A549 (cell line): ENCODE results near the gene JAKMIP2. TPM values are rescaled to one million over a fixed set of nuclear protein-coding genes. Genes with fewer than 3 reads are reported as not detected.

Experiments used
- ATAC-seq, 2 experiments: fragments of 200-7000 bp in 1 of 2; fragments of >200 bp in 1 of 2; cut with Nextera tagmentation in 1 of 2; cut with Tn5 transposase in 1 of 2; 3 replicates each; pipeline versions ENCODE4 v1.8.0 to v1.9.1; 2018 to 2020; ENCODE audit warnings: mild to moderate bottlenecking in 1 of 2, moderate library complexity in 1 of 2
- CTCF ChIA-PET: fragments of 300-600 bp; sonication (Branson Sonifier 250); formaldehyde crosslinking; extraction: SDS; loops from one replicate; lab custom pipeline; 2021; ENCODE audit warnings: antibody characterized with exemption, inconsistent platforms; lab: Yijun Ruan, JAX
- POLR2A ChIA-PET: fragments of 350-600 bp; formaldehyde crosslinking; extraction: SDS; loops from one replicate; lab custom pipeline; 2021; ENCODE audit warnings: antibody characterized with exemption, inconsistent platforms; lab: Yijun Ruan, JAX
- DNase-seq, 2 experiments: peaks; one replicate each; pipeline versions ENCODE4 v3.0.0 to v3.0.0-alpha.2; 2011 to 2016; ENCODE audit warnings: low read depth in 1 of 2, low spot score in 1 of 2
- FAIRE-seq: peaks from 2 replicates; lab custom pipeline; 2011; peaks lifted over from hg19 to GRCh38; lab: Jason Lieb, UNC
- H3K27ac ChIP-seq, 2 experiments: fragments of >200 bp; sonication (Bioruptor Twin); formaldehyde crosslinking; 3 replicates each; pipeline ENCODE4 v1.5.1; 2016 to 2017
- H3K4me1 ChIP-seq: fragments of >200 bp; sonication (Bioruptor Twin); formaldehyde crosslinking; 3 replicates; pipeline ENCODE4 v1.6.1; 2016
- H3K4me2 ChIP-seq: fragments of >200 bp; sonication (Bioruptor Twin); formaldehyde crosslinking; 3 replicates; pipeline ENCODE4 v1.6.1; 2016
- H3K4me3 ChIP-seq: fragments of >200 bp; sonication (Bioruptor Twin); formaldehyde crosslinking; 3 replicates; pipeline ENCODE4 v1.5.1; 2016
- H3K9me3 ChIP-seq: fragments of >200 bp; sonication (Bioruptor Twin); formaldehyde crosslinking; 3 replicates; pipeline ENCODE4 v1.6.1; 2016
- BCL3 ChIP-seq: fragments of >200 bp; sonication (Bioruptor Twin); formaldehyde crosslinking; IDR thresholded peaks from 3 replicates; pipeline ENCODE4 v1.6.1; 2016
- BHLHE40 ChIP-seq: IDR thresholded peaks from 2 replicates; pipeline ENCODE4 v1.6.1; 2012; ENCODE audit warnings: low read depth, low read length, inconsistent platforms
- CEBPB ChIP-seq, 2 experiments: fragments of >200 bp in 1 of 2; sonication (Bioruptor Twin) in 1 of 2; formaldehyde crosslinking in 1 of 2; IDR thresholded peaks; 2 replicates each; pipeline ENCODE4 v1.6.1; 2012 to 2016
- CHD2 ChIP-seq: fragments of 150-350 bp; IDR thresholded peaks from 2 replicates; pipeline ENCODE4 v1.6.1; 2014; ENCODE audit warnings: low read length; ENCODE audit not compliant: partially characterized antibody
- CTCF ChIP-seq: fragments of >200 bp; sonication (Bioruptor Twin); formaldehyde crosslinking; IDR thresholded peaks from 3 replicates; pipeline ENCODE4 v1.5.1; 2016
- EP300 ChIP-seq, 2 experiments: fragments of >200 bp; sonication (Bioruptor Twin); formaldehyde crosslinking; IDR thresholded peaks; 2 replicates in 1 of 2; 3 replicates in 1 of 2; pipeline ENCODE4 v1.6.1; 2016 to 2017
- FOSB ChIP-seq: fragments of 250-450 bp; sonication (Bioruptor Pico); IDR thresholded peaks from 2 replicates; pipeline ENCODE4 v1.5.0; 2020; ENCODE audit warnings: mild to moderate bottlenecking, moderate library complexity
- FOXS1 ChIP-seq: fragments of 250-450 bp; sonication (Bioruptor Pico); IDR thresholded peaks from 2 replicates; pipeline ENCODE4 v1.5.0; 2020; ENCODE audit warnings: mild to moderate bottlenecking, moderate library complexity
- GATA3 ChIP-seq: IDR thresholded peaks from 2 replicates; pipeline ENCODE4 v1.6.1; 2012; ENCODE audit warnings: borderline replicate concordance
- HES2 ChIP-seq: fragments of >200 bp; sonication (Bioruptor Twin); formaldehyde crosslinking; IDR thresholded peaks from 2 replicates; pipeline ENCODE4 v1.6.1; 2016
- HOXA7 ChIP-seq: fragments of 250-450 bp; sonication (Bioruptor Pico); IDR thresholded peaks from 2 replicates; pipeline ENCODE4 v1.5.0; 2020; ENCODE audit warnings: mild to moderate bottlenecking, moderate library complexity
- HOXB13 ChIP-seq: fragments of 250-450 bp; sonication (Bioruptor Pico); IDR thresholded peaks from 2 replicates; pipeline ENCODE4 v1.5.0; 2020; ENCODE audit warnings: low read depth, mild to moderate bottlenecking, moderate library complexity
- JUN ChIP-seq, 2 experiments: fragments of >200 bp; sonication (Bioruptor Twin); formaldehyde crosslinking; IDR thresholded peaks; 2 replicates in 1 of 2; 3 replicates in 1 of 2; pipeline ENCODE4 v1.6.1; 2016 to 2017
- KDM1A ChIP-seq: fragments of 200-600 bp; sonication (generic); IDR thresholded peaks from 2 replicates; pipeline ENCODE4 v1.6.1; 2016; ENCODE audit warnings: low read depth, mild to moderate bottlenecking
- MAFK ChIP-seq: fragments of 450-650 bp; IDR thresholded peaks from 2 replicates; pipeline ENCODE4 v1.6.1; 2014; ENCODE audit not compliant: partially characterized antibody
- MAX ChIP-seq: IDR thresholded peaks from 2 replicates; pipeline ENCODE4 v1.6.1; 2012
- MAZ ChIP-seq: fragments of 150-350 bp; IDR thresholded peaks from 2 replicates; pipeline ENCODE4 v1.6.1; 2014; ENCODE audit warnings: antibody characterized with exemption, low read depth, low read length, borderline replicate concordance
- RAD21 ChIP-seq, 2 experiments: fragments of >200 bp in 1 of 2; sonication (Bioruptor Twin) in 1 of 2; formaldehyde crosslinking in 1 of 2; IDR thresholded peaks in 1 of 2; conservative IDR thresholded peaks in 1 of 2; 2 replicates in 1 of 2; 3 replicates in 1 of 2; pipeline ENCODE4 v1.6.1; 2012 to 2018; ENCODE audit warnings: inconsistent platforms in 1 of 2
- REST ChIP-seq: fragments of 200-600 bp; sonication (generic); IDR thresholded peaks from 2 replicates; pipeline ENCODE4 v1.6.1; 2016; ENCODE audit warnings: antibody characterized with exemption, mild to moderate bottlenecking, moderate library complexity
- SMC3 ChIP-seq: fragments of >200 bp; sonication (Bioruptor Twin); formaldehyde crosslinking; IDR thresholded peaks from 3 replicates; pipeline ENCODE4 v1.6.1; 2018; ENCODE audit warnings: inconsistent platforms
- SREBF2 ChIP-seq: fragments of 450-650 bp; IDR thresholded peaks from 2 replicates; pipeline ENCODE4 v1.6.1; 2014; ENCODE audit warnings: mild to moderate bottlenecking, moderate library complexity
- TFCP2L1 ChIP-seq: fragments of 250-450 bp; sonication (Bioruptor Pico); IDR thresholded peaks from 2 replicates; pipeline ENCODE4 v1.5.0; 2021; ENCODE audit warnings: mild to moderate bottlenecking
- TP53 ChIP-seq: fragments of 250-450 bp; sonication (Bioruptor Pico); IDR thresholded peaks from 2 replicates; pipeline ENCODE4 v1.5.0; 2021; ENCODE audit warnings: mild to moderate bottlenecking, moderate library complexity
- USF2 ChIP-seq: fragments of 450-650 bp; IDR thresholded peaks from 2 replicates; pipeline ENCODE4 v1.6.1; 2014; ENCODE audit warnings: antibody characterized with exemption
- ZFP36 ChIP-seq: fragments of 450-650 bp; IDR thresholded peaks from 2 replicates; pipeline ENCODE4 v1.6.1; 2014; ENCODE audit warnings: borderline replicate concordance; ENCODE audit not compliant: partially characterized antibody
- WGBS: methylation state at CpG from one replicate; pipeline ENCODE4 v1.1.6; 2017; ENCODE audit errors: missing lambda C conversion rate; 5-methylcytosine and 5-hydroxymethylcytosine counted together
- polyA plus RNA-seq, 4 experiments: library from polyadenylated mRNA; depleted of rRNA in 3 of 4; stranded (reverse); fragments of >200 nt; fragmentation: RNase III in 1 of 4; extraction: RNeasy Plus Mini Kit Qiagen cat#74134 plus additional on column Dnase treatment in 1 of 4; gene quantifications; 2 replicates in 3 of 4; 3 replicates in 1 of 4; pipeline ENCODE4 v1.2.3, GENCODE V29; 2011 to 2017

The JAKMIP2 gene
- polyA plus RNA-seq, 2 of the 4 experiments (the other 2 are of a cell fraction), result 0.01 TPM; not detected in 1

- no peak overlapping the region for H3K4me3 ChIP-seq
- 29% methylated on average over 2 of the region's 2 CpGs for WGBS
- TF ChIP-seq TP53 (CRISPR knock-in tag) (no peak), CTCF (no peak), RAD21 (conservative IDR thresholded peaks at IDR 0.05 in 1 of 2, IDR thresholded peaks at IDR 0.05 in 1 of 2) (0 out of 5 replicates have a peak, but pooled peaks of 1 of the 2 experiments have one; percentile 9), SREBF2 (no peak), CHD2 (no peak), BHLHE40 (no peak), TFCP2L1 (CRISPR knock-in tag) (no peak), MAX (no peak)
- ChIA-PET POLR2A (no interaction called here), CTCF (interaction anchor here (0.8 to 3.5 kb wide), 14 partner anchors 9 to 171 kb away, joined by 3 to 36 read pairs (median 5); partner anchors contain the start of gene DPYSL3)
- FAIRE-seq (no peak), ATAC-seq (no peak), DNase-seq (no peak)
- no peaks in the 10 kb centered on the region for H3K4me1 ChIP-seq
- no peaks in the 10 kb centered on the region for H3K9me3 ChIP-seq
- no peak overlapping the region for H3K4me2 ChIP-seq
- no peak overlapping the region for H3K27ac ChIP-seq
Observed at GRCh38 chr5:147559749-147560148, 222.8 kb downstream of the JAKMIP2 start.

GRCh38 chr5:147558826-147559225, 223.7 kb downstream of the JAKMIP2 start:
- Histone ChIP-seq H3K27ac (no peak overlapping the region), H3K4me2 (no peak overlapping the region), H3K9me3 (no peaks in the 10 kb centered on the region), H3K4me3 (no peak overlapping the region), H3K4me1 (no peaks in the 10 kb centered on the region)
- ChIA-PET POLR2A (no interaction called here), CTCF (interaction anchor here (0.7 to 3.5 kb wide), 17 partner anchors 8 to 335 kb away, joined by 3 to 36 read pairs (median 4); no protein-coding TSS in a partner anchor)
- peak; percentile 25 to 41 for DNase-seq
- WGBS, result 9% methylated on average over 2 of the region's 2 CpGs
- TF ChIP-seq BCL3, result no peak
- TF ChIP-seq REST, result no peak
- TF ChIP-seq HOXA7 (CRISPR knock-in tag), result no peak
- no peak for TF ChIP-seq MAFK
- no peak for TF ChIP-seq GATA3
- no peak for TF ChIP-seq KDM1A
- no peak for TF ChIP-seq HES2
- TF ChIP-seq ZFP36, result no peak
- TF ChIP-seq MAZ, result no peak
- TF ChIP-seq HOXB13, result no peak
- no peak for TF ChIP-seq JUN (IDR thresholded peaks at IDR 0.05)
- no peak for TF ChIP-seq EP300 (IDR thresholded peaks at IDR 0.05)
- no peak for TF ChIP-seq FOSB (CRISPR knock-in tag)
- TF ChIP-seq CEBPB (IDR thresholded peaks at IDR 0.05), result no peak
- peak; percentile 59 for TF ChIP-seq SMC3
- no peak for TF ChIP-seq TP53 (CRISPR knock-in tag)
- peak; percentile 62 to 66 for TF ChIP-seq RAD21 (conservative IDR thresholded peaks at IDR 0.05 in 1 of 2, IDR thresholded peaks at IDR 0.05 in 1 of 2)
- peak; percentile 48; the same call in 2 of the 3 replicates for TF ChIP-seq CTCF
- no peak for TF ChIP-seq USF2
- no peak for TF ChIP-seq FOXS1 (CRISPR knock-in tag)
- peak; percentile 81 to 87 for ATAC-seq
- FAIRE-seq, result no peak
